ENCODE data around the gene SRMS. TPM values are rescaled to one million over a fixed set of nuclear protein-coding genes. Genes with fewer than 3 reads are reported as not detected.

Gene SRMS
- polyA plus RNA-seq, 1 experiment, result not detected

GRCh38 chr20:63525185-63525584 lies 22.4 kb downstream of the SRMS start:
- CTCF ChIA-PET, result interaction anchor here (0.7 kb wide), 1 partner anchor 302 kb away, joined by 3 read pairs; no protein-coding TSS in a partner anchor
- TF ChIP-seq CTCF (IDR thresholded peaks at IDR 0.05; ENCODE audit: low read depth, low read length), result no peak
- H3K9me3 ChIP-seq (ENCODE audit: control insufficient read depth, insufficient read depth, low read length), result peaks cover 8% of the 10 kb centered on the region
- H3K4me3 ChIP-seq (ENCODE audit: low read depth, low read length), result no peak overlapping the region
- H3K27ac ChIP-seq (ENCODE audit: low read depth, low read length), result no peak overlapping the region
- no peak for DNase-seq (ENCODE audit: low read depth, low spot score)
- H3K27me3 ChIP-seq (ENCODE audit: control insufficient read depth, insufficient read depth, low read length), result no peaks in the 10 kb centered on the region
- POLR2A ChIA-PET, result no interaction called here

- Histone ChIP-seq H3K27me3 (ENCODE audit: control insufficient read depth, insufficient read depth, low read length) (no peaks in the 10 kb centered on the region), H3K9me3 (ENCODE audit: control insufficient read depth, insufficient read depth, low read length) (peaks cover 8% of the 10 kb centered on the region), H3K4me3 (ENCODE audit: low read depth, low read length) (peak overlapping the region; percentile 88), H3K27ac (ENCODE audit: low read depth, low read length) (no peak overlapping the region)
- no peak for DNase-seq (ENCODE audit: low read depth, low spot score)
- CTCF ChIA-PET, result interaction anchor here (1.3 kb wide), 1 partner anchor 27 kb away, joined by 4 read pairs; no protein-coding TSS in a partner anchor
- POLR2A ChIA-PET, result no interaction called here
- no peak for TF ChIP-seq CTCF (IDR thresholded peaks at IDR 0.05; ENCODE audit: low read depth, low read length)
These were observed 24.5 kb downstream of the SRMS start for GRCh38 chr20:63522981-63523611.

- POLR2A ChIA-PET, result interaction anchor here (2.1 to 2.9 kb wide), 2 partner anchors 8 to 16 kb away, joined by 12 to 18 read pairs; partner anchors contain the start of gene PTK6
- no peak for TF ChIP-seq CTCF (IDR thresholded peaks at IDR 0.05; ENCODE audit: low read depth, low read length)
- CTCF ChIA-PET, result interaction anchor here (1.0 to 1.3 kb wide), 2 partner anchors 26 kb away, joined by 3 to 4 read pairs; no protein-coding TSS in a partner anchor
- no peaks in the 10 kb centered on the region for H3K27me3 ChIP-seq (ENCODE audit: control insufficient read depth, insufficient read depth, low read length)
- peaks cover 8% of the 10 kb centered on the region for H3K9me3 ChIP-seq (ENCODE audit: control insufficient read depth, insufficient read depth, low read length)
- H3K4me3 ChIP-seq (ENCODE audit: low read depth, low read length), result peak overlapping the region; percentile 88
- H3K27ac ChIP-seq (ENCODE audit: low read depth, low read length), result no peak overlapping the region
- no peak for DNase-seq (ENCODE audit: low read depth, low spot score)
These were observed 25.3 kb downstream of the SRMS start for GRCh38 chr20:63522091-63522868.

- CTCF ChIA-PET, result interaction anchor here (0.7 to 1.1 kb wide), 3 partner anchors 16 to 34 kb away, joined by 3 read pairs; partner anchors contain the start of gene PTK6
- no peaks in the 10 kb centered on the region for H3K27me3 ChIP-seq (ENCODE audit: control insufficient read depth, insufficient read depth, low read length)
These were observed 25.9 kb downstream of the SRMS start for GRCh38 chr20:63521602-63522001.

More at GRCh38 chr20:63521602-63522001, 25.9 kb downstream of the SRMS start:
- Histone ChIP-seq H3K9me3 (ENCODE audit: control insufficient read depth, insufficient read depth, low read length) (peaks cover 8% of the 10 kb centered on the region), H3K4me3 (ENCODE audit: low read depth, low read length) (peak overlapping the region; percentile 88), H3K27ac (ENCODE audit: low read depth, low read length) (no peak overlapping the region)
- no peak for TF ChIP-seq CTCF (IDR thresholded peaks at IDR 0.05; ENCODE audit: low read depth, low read length)
- POLR2A ChIA-PET, result interaction anchor here (0.5 to 2.9 kb wide), 19 partner anchors 9 to 351 kb away, joined by 3 to 18 read pairs (median 4); partner anchors contain the start of genes ARFGAP1, ARFRP1, HELZ2 and PTK6
- DNase-seq (ENCODE audit: low read depth, low spot score), result no peak

Measured in AG04450 (cell line).